ENCODE results near the gene CGRRF1.

The CGRRF1 gene

GRCh38 chr14:54550514-54550913 lies 40.8 kb downstream of the CGRRF1 start:
- no peak for DNase-seq

DNA sequence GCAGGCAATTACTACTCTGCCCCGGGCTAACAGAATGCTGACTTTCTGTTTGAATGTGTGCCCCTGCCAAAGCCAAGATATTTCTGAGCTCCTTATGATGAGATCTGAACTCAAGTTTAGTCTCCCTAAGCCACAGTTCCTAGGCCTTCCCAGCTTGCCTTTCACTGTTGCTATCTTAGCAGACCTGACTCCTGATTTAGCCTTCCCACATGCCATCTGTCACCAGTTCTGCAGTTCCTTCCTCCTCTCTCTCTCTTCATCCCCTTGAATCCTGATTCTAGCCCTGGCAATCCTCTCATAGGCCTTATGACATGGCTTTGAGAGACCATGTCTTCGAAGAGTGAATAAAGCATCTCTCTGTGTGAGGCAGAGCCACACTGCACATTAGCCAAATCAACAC lies 44.7 kb downstream of the CGRRF1 start:
- DNase-seq: no peak

DNA sequence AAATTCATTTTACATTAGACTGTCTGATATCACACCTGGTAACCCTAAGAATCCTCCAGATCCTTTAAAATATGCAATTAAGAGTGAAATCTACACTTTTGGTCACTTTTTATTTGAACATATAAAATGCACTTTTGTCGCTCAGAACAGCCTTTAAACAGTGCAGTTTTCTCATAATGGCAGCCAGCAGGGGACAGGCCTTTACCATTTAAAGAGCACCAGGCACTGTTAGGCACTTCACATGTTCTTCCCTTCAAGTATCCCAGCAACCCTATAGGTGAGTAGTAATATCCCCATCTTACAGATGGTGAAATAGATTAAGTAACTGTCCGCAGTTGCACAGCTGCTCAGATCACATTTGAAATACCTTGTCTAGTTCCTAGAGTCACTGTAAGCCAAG lies 45.9 kb downstream of the CGRRF1 start:
- DNase-seq: no peak

DNA sequence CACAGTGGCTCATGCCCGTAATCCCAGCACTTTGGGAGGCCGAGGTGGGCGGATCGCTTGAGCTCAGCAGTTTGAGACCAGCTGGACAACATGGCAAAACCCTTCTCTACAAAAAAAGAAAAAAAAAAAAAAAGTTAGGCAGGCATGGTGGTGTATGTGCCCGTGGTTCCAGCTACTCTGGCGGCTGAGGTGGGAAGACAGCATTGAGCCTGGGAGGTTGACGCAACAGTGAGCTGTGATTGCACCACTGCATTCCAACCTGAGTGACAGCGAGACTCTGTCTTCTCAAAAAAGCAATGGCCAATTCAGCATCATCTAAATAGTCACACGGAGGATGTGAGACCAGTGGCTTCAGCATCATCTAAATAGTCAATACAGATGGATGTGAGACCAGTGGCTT lies 46.8 kb downstream of the CGRRF1 start:
- no peak for DNase-seq

GRCh38 chr14:54562334-54562733 lies 52.6 kb downstream of the CGRRF1 start:
- DNase-seq: no peak

GRCh38 chr14:54564071-54564867 lies 54.6 kb downstream of the CGRRF1 start:
- peak; percentile 38 for DNase-seq

GRCh38 chr14:54564868-54565784 lies 55.4 kb downstream of the CGRRF1 start:
- peak; percentile 87 for DNase-seq

GRCh38 chr14:54565785-54566409 lies 56.2 kb downstream of the CGRRF1 start:
- peak; percentile 63 for DNase-seq

DNA sequence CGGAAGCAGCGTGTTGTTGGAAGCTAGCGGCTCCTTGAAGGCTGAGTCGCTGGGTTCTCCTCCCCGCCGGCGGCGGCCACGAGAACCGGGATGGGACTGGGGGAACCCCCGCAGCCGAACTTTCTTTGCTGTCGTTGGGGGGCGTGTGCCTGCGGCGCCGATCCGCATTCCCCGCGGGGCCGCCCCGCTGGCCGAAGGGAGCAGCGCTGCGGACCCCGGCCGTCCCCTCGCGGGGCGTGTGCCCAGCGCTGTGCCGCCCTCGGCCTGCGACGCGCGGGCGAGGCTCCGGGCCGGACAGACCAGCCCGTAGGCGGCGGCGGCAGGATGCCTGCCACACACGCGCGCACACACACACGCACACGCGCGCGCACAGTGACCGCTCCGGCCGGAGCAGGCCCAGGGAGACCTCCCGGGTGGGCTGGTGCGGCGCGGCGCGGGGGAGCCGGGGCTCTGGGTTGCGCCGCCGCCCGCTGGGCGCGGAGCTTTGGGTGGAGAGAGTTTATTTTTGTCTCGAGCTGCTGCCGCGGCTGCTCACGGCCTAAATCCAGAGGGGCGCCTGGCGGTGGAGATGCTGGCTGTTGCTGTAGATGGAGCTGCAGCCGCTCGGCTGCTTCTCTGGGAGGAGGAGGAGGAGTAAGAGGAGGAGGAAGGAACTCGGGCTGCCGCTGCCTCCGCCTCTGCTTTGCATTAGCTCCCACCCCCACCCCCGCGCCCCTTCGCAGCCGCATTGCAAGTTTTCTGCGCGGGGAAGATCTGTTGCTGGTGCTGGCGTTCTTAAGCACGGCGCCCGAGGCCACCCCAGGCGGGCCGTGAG lies 56.9 kb downstream of the CGRRF1 start, which contains the start of gene SAMD4A:
Gene SAMD4A, plus strand, starts transcription at position 719 of the 814 bp plus-strand sequence. CDS start 789 bp downstream, outside the sequence.
- peak; percentile 30 for DNase-seq

GRCh38 chr14:54567224-54567638 lies 57.5 kb downstream of the CGRRF1 start:
- no peak for DNase-seq

DNA sequence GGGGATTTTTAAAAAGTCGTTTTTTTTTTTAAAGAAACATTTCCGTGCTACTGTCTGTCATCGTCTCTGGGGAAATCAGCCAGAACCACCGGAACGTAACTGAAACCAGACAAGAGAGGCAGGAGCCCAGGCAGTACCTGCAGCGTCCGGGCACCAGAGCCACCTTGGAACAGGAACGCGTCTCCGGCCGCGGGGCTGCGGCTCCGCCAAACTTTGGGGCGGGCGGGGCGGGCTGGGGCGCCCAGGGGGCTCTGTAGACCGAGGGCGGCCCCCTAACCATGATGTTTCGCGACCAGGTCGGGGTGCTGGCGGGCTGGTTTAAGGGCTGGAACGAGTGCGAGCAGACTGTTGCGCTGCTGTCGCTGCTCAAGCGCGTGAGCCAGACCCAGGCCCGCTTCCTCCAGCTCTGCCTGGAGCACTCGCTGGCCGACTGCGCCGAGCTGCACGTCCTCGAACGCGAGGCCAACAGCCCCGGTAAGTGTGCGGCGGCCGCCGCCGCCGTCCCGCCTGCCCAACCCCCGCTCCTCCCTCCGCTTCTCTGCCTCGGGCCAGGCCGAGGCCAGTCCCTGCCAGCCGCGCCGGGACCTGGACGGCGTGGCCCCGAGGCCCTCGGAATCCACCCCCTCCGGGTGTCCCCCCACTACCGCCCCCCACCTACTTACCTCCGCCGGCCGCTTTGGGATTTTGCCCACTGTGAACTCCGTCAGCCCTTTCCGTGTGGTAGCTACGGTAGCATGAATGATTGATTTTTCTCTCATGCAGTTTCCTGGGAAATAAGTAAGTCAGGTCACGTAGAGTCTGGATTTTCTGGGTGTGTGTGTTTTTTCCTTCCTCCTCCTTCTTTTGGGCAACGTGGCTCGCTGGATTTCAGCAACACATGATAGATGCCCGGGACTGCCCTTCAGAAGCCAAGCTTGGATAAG lies 58.2 kb downstream of the CGRRF1 start:
- peak; percentile 17 for DNase-seq

DNA sequence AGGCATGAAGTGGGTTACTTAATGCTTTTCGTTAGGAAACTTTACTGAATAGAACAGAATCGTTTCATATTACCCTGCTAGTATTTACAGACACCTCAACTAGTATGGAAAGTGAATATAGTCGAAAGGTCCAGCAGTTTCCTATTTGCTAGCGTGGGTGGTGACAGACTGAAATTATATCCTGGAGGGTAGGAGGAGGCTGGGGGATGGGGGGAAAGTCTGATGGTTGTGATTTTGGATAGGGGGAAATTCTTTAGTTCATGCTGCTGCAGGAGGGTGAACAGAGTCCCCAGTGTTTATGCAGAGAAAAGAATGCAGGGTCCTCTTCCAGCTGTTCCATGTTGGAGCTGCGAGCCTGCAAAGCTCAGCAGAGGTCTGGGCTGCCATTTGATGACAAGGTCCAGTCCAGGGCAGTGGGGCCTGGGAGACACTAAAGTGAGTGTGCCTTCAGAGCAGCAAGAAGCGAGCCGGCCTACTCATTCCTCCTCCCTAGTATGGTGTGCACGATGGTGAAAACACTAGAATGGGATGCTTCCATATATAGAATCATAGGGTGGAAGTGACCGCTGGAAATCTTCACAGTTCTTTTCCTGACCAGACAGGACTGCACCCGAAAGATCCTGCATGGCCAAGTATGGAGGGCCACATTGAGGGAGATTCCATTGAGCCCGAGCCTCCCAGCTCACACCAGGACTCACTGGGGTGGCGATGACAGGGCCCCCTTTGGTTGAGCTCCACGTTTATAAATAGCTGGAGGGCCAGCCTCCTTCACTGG lies 59.3 kb downstream of the CGRRF1 start:
- no peak for DNase-seq

DNA sequence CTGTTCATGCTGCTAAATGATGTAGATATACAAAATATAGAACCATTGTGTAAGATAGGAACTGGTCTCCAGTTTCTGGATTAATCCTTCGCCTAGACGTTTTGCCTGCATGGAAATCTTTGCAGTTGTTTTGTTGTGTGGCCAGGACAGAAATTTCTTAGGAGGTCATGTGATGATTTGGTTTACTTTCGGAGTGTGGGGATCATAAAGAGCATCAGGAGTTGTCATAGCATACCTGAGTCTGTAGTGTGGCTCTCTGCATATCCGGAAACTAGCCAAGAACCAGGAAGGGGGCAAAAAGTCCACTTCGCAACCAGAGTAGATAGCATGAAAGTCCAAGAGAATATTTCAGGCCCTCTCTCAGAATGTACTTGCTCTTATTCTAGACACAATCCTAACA lies 60.3 kb downstream of the CGRRF1 start:
- no peak for DNase-seq

- no peak for DNase-seq
Measured at GRCh38 chr14:54570631-54571415, 61.1 kb downstream of the CGRRF1 start.

GRCh38 chr14:54572316-54572715 lies 62.6 kb downstream of the CGRRF1 start:
- no peak for DNase-seq

GRCh38 chr14:54574528-54574927 lies 64.8 kb downstream of the CGRRF1 start:
- DNase-seq: no peak

DNA sequence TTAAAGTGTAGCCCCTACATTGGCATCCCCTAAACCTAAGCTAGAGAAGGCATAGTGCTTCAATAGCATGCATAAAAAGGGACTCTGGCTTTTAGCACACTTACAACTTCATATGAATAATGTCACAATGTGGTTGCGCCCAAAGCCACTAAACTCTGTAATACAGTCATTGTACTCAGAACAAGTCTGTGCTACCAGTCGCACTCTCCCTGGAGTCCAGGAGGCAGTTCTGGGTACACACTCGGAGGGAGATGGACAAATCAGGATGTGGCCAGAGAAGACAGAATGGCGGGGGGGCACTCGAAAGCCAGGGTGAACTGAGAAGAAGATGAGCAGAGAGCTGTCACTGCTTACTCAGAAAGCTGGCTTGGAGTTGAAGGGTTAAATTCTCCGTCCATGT lies 67.8 kb downstream of the CGRRF1 start:
- DNase-seq: no peak

- DNase-seq: no peak
Measured at GRCh38 chr14:54577977-54578376, 68.3 kb downstream of the CGRRF1 start.

- DNase-seq: no peak
Measured at GRCh38 chr14:54579621-54580020, 69.9 kb downstream of the CGRRF1 start.

- no peak for DNase-seq
Measured at GRCh38 chr14:54580933-54581332, 71.2 kb downstream of the CGRRF1 start.

Data from NCI-H510A treated with DMSO at 0.1 percent for 48 hours (cell line).